NCI-H2227 treated with DMSO at 0.1 percent for 48 hours (cell line): ENCODE measurements around the gene PDP2.
"Not testable (repeated sequence)": the region's sequence is repeated elsewhere in the genome, so short reads cannot be mapped to it uniquely, and the experiment has no call there.

Source experiments
- DNase-seq: peaks from one replicate; lab custom pipeline; 2025; lab: John Stamatoyannopoulos, UW

Gene PDP2

GRCh38 chr16:66853261-66854139 lies 26.8 kb upstream of the PDP2 start:
- DNase-seq, result no peak

- DNase-seq, result no peak
These were observed 24.1 kb upstream of the PDP2 start for GRCh38 chr16:66856184-66856730.

- no peak for DNase-seq
These were observed 23.5 kb upstream of the PDP2 start for GRCh38 chr16:66856801-66857200.

- DNase-seq, result no peak
These were observed 22.9 kb upstream of the PDP2 start for GRCh38 chr16:66857437-66857836.

GRCh38 chr16:66858740-66859396 lies 21.4 kb upstream of the PDP2 start:
- DNase-seq, result no peak

GRCh38 chr16:66859397-66860068 lies 20.8 kb upstream of the PDP2 start:
- no peak for DNase-seq

GRCh38 chr16:66862023-66862520 lies 18.2 kb upstream of the PDP2 start:
- DNase-seq, result no peak

GRCh38 chr16:66863707-66864106 lies 16.6 kb upstream of the PDP2 start:
- no peak for DNase-seq

GRCh38 chr16:66869424-66869823 lies 10.9 kb upstream of the PDP2 start:
- DNase-seq, result no peak

- DNase-seq, result not testable (repeated sequence)
These were observed 9.0 kb upstream of the PDP2 start for GRCh38 chr16:66871363-66871762.

- no peak for DNase-seq
These were observed 8.5 kb upstream of the PDP2 start for GRCh38 chr16:66871840-66872239.

- DNase-seq, result no peak
These were observed 7.8 kb upstream of the PDP2 start for GRCh38 chr16:66872559-66872942.

GRCh38 chr16:66872943-66873684 lies 7.2 kb upstream of the PDP2 start:
- DNase-seq, result peak; percentile 41

- DNase-seq, result no peak
These were observed 6.6 kb upstream of the PDP2 start for GRCh38 chr16:66873685-66874055.

- DNase-seq, result no peak
These were observed 6.1 kb upstream of the PDP2 start for GRCh38 chr16:66874079-66874775.

GRCh38 chr16:66878067-66878466 lies 2.2 kb upstream of the PDP2 start:
- no peak for DNase-seq

- DNase-seq, result no peak
These were observed 701 bp downstream of the PDP2 start for GRCh38 chr16:66881014-66881417.

- DNase-seq, result no peak
These were observed 1.2 kb downstream of the PDP2 start for GRCh38 chr16:66881560-66881959.

GRCh38 chr16:66881964-66882508 lies 1.7 kb downstream of the PDP2 start:
- DNase-seq, result no peak

GRCh38 chr16:66882702-66883101 lies 2.4 kb downstream of the PDP2 start:
- no peak for DNase-seq

- no peak for DNase-seq
These were observed 5.2 kb downstream of the PDP2 start for GRCh38 chr16:66885491-66885890.
